Omental fat pad (tissue), 4 donors: ENCODE results near the gene FGF22. TPM values are rescaled to one million over a fixed set of nuclear protein-coding genes. Genes with fewer than 3 reads are reported as not detected.

Source experiments
- ATAC-seq: fragments of 150-250 bp; one replicate; pipeline ENCODE4 v1.9.1; 2016; ENCODE audit warnings: mild to moderate bottlenecking, moderate library complexity; ENCODE audit not compliant: low FRiP score
- DNase-seq: peaks from one replicate; pipeline ENCODE4 v3.0.0-alpha.2; 2019; ENCODE audit warnings: low spot score
- CTCF ChIP-seq, 3 donors: fragments of 450-650 bp; IDR thresholded peaks; one replicate each; pipeline ENCODE4 v1.5.1; 2016 to 2017; ENCODE audit warnings: antibody characterized with exemption in 3 of 3, mild to moderate bottlenecking in 3 of 3, moderate library complexity in 2 of 3
- total RNA-seq, 4 donors: library from RNA; depleted of rRNA; stranded (reverse); fragments of >200 nt; gene quantifications; one replicate each; pipeline ENCODE4 v1.1.0, GENCODE V29; 2016

FGF22 gene
- total RNA-seq, 4 donors from 2014 or later = 0.38 TPM; not detected in 3

GRCh38 chr19:608155-609003 is 31.3 kb upstream of the FGF22 start:
- no peak for TF ChIP-seq CTCF (IDR thresholded peaks at IDR 0.05)
- ATAC-seq = no peak
- DNase-seq = no peak

GRCh38 chr19:609004-609346 is 30.7 kb upstream of the FGF22 start:
- ATAC-seq (peak; percentile 29), DNase-seq (no peak)
- TF ChIP-seq CTCF (IDR thresholded peaks at IDR 0.05) = no peak

GRCh38 chr19:610071-610800 is 29.4 kb upstream of the FGF22 start:
- no peak for TF ChIP-seq CTCF (IDR thresholded peaks at IDR 0.05)
- no peak for ATAC-seq
- DNase-seq = no peak

- ATAC-seq = no peak
- no peak for TF ChIP-seq CTCF (IDR thresholded peaks at IDR 0.05)
- DNase-seq = no peak
Observed at GRCh38 chr19:610801-611480, 28.7 kb upstream of the FGF22 start.

GRCh38 chr19:611481-611868 is 28.2 kb upstream of the FGF22 start:
- no peak for ATAC-seq
- DNase-seq = no peak
- no peak for TF ChIP-seq CTCF (IDR thresholded peaks at IDR 0.05)

- ATAC-seq (no peak), DNase-seq (no peak)
- no peak for TF ChIP-seq CTCF (IDR thresholded peaks at IDR 0.05)
Observed at GRCh38 chr19:612941-613340, 26.7 kb upstream of the FGF22 start.
